Measurements from ENCODE around the gene PREX1.

GRCh38 chr20:48623906-48624265 is 203.9 kb downstream of the PREX1 start:
- no peak for TF ChIP-seq CTCF (IDR thresholded peaks at IDR 0.05)
- no peak for TF ChIP-seq POLR2A (IDR thresholded peaks at IDR 0.05)
- no peak for TF ChIP-seq POLR2AphosphoS5 (IDR thresholded peaks at IDR 0.05)
